GM21723 (cell line): ENCODE results near the gene IST1.
"Not testable (repeated sequence)": the region's sequence is repeated elsewhere in the genome, so short reads cannot be mapped to it uniquely, and the experiment has no call there.

ENCODE experiments used
- ATAC-seq: cut with Tn5 transposase; IDR thresholded peaks from one replicate; pipeline ENCODE4 v1.9.1; 2021; ENCODE audit warnings: mild to moderate bottlenecking, moderate library complexity; ENCODE audit not compliant: unreplicated experiment

Gene IST1

DNA sequence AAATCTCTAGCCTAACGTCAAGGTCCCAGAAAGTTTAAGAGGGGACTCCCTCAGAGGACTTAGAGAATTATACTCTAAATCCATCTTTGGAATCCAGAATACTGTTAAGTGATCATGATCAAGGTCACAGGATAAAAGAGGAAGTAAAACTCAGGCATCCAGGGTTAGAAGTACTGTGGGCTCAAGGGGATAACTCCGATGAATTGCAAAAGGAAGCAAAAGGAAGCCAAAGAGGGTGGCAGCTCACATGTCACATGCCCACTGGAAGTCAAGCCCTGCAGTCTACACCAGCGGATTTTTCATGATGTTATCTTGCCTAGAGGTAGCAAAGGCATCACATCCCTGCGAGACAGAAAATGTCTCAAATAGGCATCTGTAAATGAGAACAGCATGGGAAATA, 15.2 kb upstream of the IST1 start:
- no peak for ATAC-seq

DNA sequence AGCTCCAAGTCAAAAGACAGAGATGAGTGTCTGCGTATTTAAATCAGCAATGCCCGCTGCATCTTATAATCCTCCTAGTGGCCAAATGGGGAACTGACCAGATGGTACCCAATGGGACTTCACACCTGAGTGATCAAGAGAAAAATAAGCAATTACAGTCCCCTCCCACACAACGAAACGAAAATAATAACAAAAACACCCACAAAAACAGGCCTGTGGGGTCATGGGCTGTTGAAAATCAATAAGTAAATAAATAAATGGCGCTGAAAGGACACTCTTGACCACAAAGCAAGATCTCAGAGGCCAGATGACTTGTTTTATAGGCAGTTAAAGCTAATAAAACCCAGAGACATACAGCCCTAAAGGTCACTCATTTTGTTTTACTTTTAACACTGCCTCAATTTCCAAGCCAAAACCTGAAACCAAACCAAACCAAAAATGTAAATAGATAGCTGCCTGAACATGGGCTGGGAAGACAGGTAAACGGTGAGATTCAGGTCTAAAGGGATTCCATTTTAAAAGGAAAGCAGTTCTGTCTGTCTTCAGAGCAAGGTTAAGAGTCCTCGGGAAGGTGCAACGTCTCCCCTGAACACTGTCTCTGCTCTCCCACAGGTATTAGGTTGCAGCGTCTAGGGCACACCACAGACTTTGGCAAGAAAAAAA, 12.7 kb upstream of the IST1 start:
- peak; percentile 48 for ATAC-seq

DNA sequence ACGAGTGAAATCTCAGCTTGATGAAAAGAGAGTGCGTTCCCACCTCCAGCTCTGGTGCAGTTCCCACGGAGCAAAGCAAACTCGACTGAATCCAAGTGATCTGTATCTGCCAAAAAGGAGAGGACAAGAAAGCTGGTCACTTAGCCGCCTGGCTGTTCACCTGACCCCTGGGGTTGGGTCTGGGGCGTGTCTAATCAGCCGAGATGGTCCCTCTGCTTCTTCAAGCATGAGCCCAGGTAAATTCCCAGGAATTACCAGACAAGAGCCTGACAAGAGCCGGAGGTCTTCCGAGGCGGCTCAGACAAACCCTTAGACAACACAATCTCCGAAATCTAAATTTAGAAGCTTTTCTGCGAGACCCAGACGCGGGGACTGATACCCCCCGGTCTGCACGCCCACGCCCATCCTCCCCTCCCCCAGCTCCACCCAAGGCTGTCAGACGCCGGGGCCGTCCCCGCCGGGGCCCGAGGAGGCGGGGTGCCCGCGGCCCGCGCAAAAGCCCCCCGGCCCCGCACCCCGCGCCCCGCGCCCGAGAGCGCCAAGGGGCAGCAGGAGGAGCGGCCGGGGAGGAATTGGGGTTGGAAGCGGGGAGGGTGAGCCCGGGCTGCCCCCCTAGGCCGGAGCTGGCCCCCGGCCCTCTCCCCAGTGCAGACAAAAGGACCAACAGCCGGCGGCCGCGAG, 12.0 kb upstream of the IST1 start:
- ATAC-seq: peak; percentile 59

DNA sequence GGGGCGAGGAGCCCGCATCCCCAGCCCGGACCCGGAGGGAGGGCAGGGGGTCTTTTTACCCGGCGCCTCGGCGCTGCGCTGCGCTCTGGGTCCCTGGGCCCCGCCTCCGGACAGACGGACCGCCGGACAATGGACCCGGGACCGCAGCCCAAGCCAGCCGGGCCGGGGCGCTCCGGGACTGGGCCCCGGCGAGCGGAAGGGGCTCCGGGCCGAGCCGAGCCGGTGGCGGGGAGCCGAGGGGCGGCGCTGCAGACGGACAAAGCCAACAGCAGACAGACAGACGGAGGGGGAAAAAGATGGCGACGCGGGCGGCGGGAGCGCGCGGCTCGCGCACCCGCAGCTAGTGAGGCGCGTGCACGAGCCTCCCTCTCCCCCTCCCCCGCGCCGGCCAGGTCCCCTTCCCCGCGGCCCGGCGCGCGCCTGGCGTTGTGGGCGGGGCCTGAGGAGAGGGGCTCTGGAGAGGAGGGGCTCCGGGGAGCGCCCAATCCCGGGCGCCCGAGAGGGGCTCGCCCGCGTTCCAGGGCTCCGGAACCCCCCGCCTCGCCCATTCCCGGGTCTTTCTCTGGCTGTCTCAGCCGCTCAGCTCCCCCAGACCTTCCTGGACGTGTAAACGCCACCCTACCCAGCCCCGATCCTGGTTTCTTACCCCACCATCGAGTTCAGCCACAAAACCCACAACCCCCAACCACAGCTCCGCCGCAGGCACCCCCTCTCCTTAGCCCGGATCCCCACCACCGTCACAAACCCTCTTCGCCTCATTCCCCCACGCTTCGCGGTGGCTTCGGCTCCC, 11.3 kb upstream of the IST1 start, which contains the start of gene ZNF821:
TSS of gene ZNF821 (minus strand) at position 334 of the 790 bp plus-strand sequence. CDS start 4,236 bp downstream, outside the sequence.
- peak; percentile 61 for ATAC-seq

DNA sequence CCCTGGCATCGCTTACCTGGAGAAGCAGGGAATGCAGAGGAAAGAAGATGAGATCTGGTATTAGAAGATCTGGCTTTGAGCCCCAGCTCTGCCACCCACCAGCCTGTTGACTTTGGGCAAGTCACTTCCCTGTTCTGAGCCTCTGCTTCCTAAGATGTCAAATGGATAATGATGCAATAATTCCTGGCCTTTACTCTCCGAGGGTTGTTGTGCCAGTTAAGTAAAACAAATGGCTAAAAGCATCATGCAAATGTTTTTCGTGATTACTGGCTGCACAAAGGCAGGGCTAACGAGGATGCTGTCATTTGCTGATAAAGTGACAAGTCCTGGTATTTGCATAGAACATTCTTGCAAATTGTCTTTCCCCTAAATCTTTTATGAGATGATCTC, 10.1 kb upstream of the IST1 start:
- ATAC-seq: no peak

DNA sequence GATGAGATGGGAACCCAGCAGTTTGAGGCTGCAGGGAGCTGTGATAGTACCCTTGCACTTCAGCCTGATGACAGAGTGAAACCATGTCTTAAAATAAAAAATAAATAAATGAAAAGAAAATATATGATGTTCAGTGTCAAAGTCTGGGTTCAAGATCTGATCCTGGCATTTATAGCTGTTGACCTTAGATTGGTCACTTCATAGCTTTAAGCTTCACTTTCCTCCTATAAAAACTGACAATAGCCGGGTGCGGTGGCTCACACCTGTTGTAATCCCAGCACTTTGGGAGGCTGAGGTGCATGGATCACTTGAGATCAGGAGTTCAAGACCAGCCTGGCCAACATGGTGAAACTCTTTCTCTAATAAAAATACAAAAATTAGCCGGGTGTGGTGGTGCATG, 6.2 kb upstream of the IST1 start:
- ATAC-seq: no peak

DNA sequence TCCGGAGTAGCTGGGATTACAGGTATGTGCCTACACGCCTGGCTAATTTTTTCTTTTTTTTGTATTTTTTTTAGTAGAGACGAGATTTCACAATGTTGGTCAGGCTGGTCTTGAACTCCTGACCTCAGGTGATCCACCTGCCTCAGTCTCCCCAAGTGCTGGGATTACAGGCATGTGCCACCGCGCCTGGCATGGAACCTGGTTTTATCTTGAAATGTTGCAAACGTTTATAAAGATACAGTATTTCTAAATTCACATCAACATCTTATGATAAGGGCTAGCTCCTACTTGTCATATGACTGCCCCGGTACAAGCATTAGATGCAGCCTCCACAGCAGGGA, 1.5 kb upstream of the IST1 start:
- no peak for ATAC-seq

DNA sequence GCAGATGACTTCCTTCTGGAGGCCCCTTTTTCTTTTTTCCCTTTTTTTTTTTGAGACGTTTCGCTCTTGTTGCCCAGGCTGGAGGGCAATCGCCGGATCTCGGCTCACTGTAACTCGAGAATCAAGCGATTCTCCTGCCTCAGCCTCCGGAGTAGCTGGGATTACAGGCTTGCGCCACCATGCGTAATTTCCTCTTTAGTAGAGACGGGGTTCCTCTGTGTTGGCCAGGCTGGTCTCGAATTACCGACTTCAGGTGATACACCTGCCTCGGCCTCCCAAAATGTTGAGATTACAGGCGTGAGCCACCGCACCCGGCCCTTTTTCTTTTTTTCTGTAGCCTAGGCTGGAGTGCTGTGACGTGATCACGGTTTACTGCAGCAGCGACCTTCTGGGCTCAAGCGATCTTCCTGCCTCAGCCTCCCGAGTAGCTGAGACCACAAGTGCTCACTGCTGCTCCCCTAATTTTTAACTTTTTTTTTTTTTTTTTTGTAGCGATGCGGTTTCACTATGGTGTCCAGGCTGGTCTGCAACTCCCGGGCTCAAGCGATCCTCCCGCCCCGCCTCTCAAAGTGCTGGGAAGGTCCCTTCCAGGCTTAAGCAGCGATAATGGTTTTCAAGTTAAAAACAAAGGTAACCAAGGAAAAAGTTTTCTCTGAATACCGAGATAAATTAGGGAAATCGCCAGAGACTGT, 956 bp upstream of the IST1 start:
- ATAC-seq: peak; percentile 32

DNA sequence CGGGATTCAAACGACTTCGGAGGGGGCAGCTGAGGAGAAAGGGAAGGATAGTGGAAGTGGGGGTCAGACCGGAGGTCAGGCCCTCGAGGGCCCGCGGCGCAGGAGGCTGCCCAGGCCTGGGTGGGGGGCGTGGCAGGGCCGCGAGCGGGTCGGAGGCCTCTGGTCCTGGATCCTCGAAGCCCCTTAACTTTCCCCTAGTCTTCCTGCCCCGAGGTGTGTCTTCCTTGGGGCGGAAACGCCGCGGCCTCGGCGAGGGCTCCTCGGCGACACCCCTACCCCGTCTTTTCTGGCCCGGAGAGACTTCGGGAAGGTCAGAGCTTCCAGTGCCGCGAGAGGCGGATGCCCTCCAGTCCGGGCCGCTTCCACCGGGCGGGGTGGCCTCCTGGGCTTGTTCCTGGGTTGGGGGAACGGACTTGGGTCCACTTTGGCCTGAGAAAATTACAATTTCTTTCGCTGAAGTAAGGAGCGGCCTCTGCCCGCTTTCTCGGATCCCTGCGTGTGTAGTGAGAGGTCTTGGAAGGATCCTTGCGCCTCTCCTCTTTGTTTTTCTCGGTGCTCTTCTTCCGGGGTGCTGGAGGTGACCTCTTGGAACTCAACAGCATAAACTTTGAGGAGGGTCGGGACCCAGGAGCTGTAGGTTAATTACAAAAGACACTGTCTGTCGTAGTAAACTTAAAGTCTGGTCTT, 491 bp downstream of the IST1 start:
- ATAC-seq: peak; percentile 22

DNA sequence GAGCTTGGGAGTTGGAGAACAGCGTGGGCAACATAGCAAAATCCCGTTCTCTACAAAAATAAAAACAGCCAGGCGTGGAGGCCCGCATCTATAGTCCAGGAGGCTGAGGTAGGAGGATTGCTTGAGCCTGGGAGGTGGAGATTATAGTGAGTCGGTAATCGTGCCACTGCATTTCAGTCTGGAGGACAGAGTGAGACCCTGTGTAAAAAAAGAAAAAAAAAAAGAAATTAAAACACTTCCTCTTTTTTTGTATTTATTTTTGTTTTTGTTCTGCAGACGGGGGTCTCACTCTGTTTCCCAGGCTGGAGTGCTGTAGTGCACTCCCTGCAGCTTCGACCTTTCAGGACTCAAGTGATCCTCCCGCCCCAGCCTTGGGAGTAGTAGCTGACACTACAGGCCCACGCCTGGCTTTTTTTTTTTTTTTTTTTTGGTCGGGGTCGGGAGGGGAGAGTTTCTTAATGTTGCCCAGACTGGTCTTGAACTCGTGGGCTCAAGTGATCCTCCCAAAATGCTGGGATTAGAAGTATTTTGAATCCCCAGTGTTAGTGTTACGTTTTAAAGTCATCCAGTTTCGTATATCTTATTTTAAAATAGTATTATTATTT, 1.5 kb downstream of the IST1 start:
- no peak for ATAC-seq

DNA sequence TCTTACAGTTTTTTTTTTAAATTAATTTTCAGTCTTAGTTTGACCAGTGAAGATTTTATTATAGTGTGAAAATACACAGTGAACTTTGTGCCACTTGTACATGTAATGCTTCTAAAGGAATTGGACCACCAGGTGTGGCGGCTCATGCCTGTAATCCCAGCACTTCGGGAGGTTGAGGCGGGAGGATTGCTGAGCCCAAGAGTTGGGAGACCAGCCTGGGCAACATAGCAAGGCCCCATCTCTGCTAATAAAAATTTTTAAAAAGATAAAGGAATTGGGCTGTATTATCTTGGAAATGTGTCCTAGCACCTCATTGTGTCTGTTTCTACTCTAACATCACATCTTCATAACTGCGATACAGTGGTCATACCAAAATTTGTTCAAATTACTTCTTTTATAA, 3.8 kb downstream of the IST1 start:
- ATAC-seq: no peak

DNA sequence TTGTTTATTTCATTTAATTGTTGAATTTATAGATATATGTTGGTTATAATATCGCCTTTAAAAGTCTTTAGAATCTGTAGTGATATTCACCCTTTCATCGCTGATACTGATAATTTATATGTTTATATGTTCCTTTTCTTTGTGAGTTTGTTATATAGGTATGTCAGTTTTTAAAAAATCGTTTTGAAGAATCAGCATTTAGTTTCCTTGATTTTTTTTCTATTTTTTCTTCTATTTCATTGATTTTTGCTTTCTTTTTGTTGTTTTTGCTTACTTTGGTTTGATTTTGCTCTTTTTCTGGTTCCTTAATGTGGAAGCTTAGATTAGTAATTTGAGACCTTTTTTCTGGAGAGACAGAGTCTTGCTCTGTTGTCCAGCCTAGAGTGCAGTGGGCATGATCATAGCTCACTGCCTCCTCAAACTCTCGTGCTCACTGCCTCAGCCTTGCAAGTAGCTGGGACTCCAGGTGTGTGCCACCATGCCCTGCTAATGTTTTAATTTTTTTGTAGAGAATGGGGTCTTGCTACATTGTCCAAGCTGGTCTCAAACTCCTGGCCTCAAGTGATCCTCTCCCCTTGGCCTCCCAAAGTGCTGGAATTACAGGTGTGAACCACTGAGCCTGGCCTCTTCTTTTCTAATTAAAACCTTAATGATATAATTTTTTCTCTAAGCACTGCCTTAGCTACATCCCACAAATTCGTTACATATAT, 7.5 kb downstream of the IST1 start:
- ATAC-seq: no peak

DNA sequence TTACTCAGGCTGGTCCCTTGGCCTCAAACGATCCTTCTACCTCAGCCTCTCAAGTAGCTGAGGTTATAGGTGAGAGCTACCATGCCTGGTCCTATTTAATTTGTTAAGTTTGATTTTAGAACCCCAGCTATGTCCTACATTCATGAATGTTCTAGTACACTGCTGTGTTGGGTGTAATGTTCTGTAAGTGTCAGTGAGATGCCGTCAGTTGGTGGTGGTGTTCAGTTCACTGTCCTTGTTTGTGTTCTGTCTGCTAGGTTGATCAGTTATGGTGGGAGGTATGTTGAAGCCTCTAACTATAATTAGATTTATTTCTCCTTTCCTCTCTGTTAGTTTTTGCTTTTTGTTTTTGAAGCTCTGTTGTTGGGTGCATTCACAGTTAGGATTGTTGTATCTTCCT, 8.3 kb downstream of the IST1 start:
- no peak for ATAC-seq

DNA sequence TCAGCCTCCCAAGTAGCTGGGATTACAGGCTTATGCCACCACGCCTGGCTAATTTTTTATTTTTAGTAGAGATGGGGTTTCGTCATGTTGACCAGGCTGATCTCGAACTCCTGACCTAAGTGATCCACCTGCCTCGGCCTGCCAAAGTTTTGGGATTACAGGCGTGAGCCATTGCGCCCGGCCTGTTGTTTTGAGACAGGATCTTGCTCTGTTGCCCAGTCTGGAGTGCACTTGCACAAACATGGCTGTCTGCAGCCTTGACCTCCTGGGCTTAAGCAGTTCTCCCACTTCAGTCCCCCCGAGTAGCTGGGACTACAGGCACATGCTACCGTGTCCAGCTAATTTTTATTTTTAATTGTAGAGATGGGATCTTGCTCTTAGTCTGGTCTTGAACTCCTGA, 8.9 kb downstream of the IST1 start:
- no peak for ATAC-seq

DNA sequence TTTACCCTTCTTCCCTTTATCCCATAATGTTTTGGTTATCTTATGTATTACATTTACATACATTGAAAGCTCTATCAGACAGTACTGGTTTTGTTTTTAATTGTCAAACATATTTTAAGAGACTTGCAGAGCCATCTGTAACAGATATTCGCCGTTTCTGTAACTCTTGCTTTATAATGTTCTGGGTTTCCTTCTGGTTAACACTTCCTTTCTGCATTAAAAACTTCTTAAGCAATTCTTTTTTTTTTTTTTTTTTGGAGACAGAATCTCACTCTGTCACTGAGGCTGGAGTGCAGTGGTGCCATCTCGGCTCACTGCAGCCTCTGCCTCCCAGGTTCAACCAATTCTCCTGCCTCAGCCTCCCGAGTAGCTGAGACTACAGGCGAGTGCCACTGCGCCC, 10.4 kb downstream of the IST1 start:
- ATAC-seq: not testable (repeated sequence)

DNA sequence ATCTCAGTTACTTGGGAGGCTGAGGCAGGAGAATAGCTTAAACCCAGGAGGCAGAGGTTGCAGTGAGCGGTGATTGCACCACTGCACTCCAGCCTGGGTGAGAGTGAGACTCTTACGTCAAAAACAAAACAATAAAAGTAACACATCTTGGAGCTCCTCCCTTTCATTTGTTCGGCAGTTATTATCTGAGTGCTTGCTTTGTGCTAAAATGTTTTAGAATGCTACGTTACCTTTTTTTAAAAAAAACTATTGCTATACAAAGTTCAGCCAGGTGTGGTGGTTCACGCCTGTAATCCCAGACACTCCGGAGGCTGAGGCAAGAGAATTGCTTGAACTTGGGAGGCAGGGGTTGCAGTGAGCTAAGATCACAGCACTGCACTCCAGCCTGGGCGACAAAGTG, 15.8 kb downstream of the IST1 start:
- ATAC-seq: no peak

DNA sequence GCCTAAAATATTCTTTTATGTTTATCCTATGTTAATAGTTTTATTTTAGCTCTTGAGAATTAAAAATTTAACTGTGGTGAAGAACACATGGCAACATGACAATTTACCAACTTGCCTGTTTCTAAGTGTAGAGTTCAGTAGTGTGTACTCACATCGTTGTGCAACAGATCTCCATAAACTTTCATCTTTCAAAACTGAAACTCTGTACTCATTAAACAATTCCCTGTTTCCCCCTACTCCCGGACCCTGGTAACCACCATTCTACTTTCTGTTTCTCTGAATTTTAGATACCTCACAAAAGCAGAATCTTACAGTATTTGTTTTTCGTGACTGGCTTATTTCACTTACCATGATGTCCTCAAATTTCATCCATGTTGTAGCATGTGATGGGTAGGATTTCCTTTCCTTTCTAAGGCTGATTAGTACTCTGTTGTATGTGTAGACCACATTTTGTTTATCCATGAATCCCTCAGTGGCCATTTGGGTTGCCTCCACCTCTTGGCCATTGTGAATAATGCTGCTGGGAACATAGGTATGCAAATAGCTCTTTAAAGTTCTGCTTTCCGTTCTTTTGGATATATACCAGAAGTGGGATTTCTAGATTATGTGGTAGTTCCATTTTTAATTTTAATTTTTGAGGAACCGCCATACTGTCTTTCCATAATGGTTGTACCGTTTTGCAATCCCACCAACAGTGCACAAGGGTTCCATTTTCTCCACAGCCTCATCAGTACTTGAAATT, 17.4 kb downstream of the IST1 start:
- no peak for ATAC-seq

DNA sequence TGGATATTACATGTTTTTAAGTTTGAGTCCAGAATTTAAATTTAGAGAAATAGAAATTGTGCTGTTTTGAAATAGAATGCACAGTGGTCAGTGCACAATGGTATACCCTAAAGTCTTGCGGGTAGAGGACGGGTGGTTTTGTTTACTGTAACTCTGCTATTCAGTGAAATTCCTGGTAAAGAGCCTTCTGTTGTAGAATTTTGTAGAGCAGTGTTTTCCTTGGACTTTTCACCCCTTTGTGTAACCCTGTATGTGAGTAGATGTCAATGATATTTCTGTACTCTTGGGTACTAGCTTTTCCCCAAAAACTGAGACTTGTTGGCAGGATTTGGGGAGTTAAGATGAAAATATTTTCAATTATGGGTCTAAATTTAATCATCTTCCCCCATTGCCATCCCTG, 19.5 kb downstream of the IST1 start:
- ATAC-seq: no peak

DNA sequence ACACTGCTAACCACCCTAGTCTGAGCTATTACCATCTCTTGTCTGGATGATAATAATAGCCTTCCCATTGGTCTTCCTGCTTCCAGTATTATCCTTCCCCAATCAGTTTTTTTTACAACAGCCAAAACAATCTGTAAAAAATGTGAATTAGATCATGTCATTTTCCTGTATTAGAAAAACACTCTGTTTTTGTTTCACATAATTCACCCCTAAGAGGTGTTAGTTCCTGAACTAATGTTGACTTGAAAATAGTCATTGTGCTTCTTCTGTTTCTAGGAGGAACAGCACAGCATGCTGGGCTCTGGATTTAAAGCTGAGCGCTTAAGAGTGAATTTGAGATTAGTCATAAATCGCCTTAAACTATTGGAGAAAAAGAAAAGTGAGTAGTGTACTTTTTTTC, 20.0 kb downstream of the IST1 start:
- no peak for ATAC-seq
